ENCODE results near the gene INO80.
"Not testable (repeated sequence)": the region's sequence is repeated elsewhere in the genome, so short reads cannot be mapped to it uniquely, and the experiment has no call there.

INO80 gene

DNA sequence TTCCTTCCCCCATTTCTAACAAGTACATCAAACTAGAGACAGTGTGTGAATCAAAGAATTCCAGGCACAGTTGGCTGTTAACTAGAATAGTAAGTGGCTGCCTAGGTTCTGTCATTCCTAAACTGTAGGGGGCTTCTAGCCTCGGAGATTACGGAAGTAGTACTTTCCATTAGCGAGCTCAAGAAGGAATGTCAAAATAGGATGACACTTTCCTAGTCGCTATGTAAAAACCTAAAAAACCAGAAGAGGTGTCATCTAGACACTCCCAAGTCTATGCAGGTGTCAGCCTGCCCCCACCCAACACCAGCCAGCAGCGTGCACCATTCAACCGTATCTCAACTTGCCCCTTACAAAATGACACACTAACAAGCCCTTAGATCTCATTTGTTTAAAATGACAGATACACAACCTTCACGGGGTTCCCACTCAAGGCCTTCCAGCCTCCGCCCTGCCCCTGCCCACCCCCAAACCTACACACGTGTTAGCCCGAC is 874 bp downstream of the INO80 start:
- Histone ChIP-seq H3K4me1 (ENCODE audit: control insufficient read depth, low read depth, low read length) (peaks cover 11% of the 10 kb centered on the region), H3K27me3 (ENCODE audit: control insufficient read depth, insufficient read depth, low read length) (no peaks in the 10 kb centered on the region), H3K27ac (ENCODE audit: low read length) (peak overlapping the region; percentile 98), H3K9me3 (ENCODE audit: control insufficient read depth, low read depth, low read length) (no peaks in the 10 kb centered on the region), H3K4me3 (ENCODE audit: low read length) (peak overlapping the region; percentile 98), H3K36me3 (ENCODE audit: control insufficient read depth, low read depth, low read length) (peaks cover 6% of the 10 kb centered on the region), H3K9ac (ENCODE audit: low read length) (peak overlapping the region; percentile 98)

DNA sequence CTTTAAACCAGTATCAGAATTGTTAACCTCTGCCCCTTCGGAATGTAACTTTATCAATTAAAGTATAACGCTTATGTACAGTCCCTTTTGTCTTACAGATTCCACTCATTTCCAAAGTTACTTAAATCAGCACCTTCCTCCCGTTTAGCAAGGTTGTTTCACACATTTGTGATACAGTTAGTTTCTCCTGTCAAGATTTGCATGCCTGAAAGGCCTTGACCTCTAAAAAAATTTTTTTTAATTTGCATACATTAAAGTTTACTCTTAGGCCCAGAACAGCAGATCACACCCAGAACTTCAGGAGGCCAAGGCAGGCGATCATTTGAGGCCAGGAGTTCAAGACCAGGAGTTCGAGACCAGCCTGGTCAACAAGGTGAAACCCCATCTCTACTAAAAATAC is 9.1 kb downstream of the INO80 start:
- Histone ChIP-seq H3K4me1 (ENCODE audit: control insufficient read depth, low read depth, low read length) (no peaks in the 10 kb centered on the region), H3K4me3 (ENCODE audit: low read length) (no peak overlapping the region), H3K9me3 (ENCODE audit: control insufficient read depth, low read depth, low read length) (no peaks in the 10 kb centered on the region), H3K27ac (ENCODE audit: low read length) (no peak overlapping the region), H3K36me3 (ENCODE audit: control insufficient read depth, low read depth, low read length) (no peaks in the 10 kb centered on the region), H3K9ac (ENCODE audit: low read length) (no peak overlapping the region), H3K27me3 (ENCODE audit: control insufficient read depth, insufficient read depth, low read length) (no peaks in the 10 kb centered on the region)

DNA sequence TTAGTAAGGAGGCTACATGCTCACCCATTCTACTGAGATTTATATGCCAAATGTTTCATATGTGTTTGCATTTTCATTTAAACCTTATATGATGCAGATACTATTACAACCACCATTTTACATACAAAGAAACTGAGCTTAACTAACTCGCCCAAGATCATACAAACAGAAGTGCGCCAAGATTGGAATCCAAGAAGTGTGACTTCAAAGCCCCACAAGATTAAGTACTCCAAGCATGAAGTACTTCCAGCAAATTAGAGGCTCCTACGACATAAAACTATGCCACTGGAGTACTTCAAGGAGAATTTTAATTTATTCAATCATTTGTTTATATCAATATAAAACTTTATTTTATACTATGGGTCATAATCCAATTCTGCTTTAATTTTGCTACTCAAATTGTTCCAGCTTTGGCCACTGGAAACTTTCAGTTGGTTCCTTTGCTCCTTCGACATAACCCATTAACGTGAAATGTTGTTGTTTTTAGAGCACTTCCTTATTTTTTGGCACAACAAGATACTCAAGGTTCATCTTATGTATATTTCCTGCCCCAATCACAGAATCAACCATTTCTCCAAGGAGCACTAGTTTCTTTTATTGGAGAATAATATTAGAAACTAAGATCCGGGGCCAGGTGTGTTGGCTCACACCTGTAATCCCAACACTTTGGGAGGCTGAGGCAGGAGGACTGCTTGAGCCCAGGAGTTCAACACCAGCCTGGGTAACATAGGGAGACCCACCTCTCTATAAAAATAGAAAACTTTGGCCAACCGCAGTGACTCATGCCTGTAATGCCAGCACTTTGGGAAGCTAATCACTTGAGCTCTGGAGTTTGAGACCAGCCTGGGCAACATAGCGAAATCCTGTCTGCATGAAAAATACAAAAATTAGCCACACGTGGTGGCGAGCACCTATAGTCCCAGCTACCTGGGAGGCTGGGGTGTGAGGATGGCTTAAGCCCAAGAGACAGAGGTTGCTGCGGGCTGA is 10.4 kb downstream of the INO80 start:
- Histone ChIP-seq H3K36me3 (ENCODE audit: control insufficient read depth, low read depth, low read length) (no peaks in the 10 kb centered on the region), H3K9ac (ENCODE audit: low read length) (no peak overlapping the region), H3K9me3 (ENCODE audit: control insufficient read depth, low read depth, low read length) (no peaks in the 10 kb centered on the region), H3K27ac (ENCODE audit: low read length) (no peak overlapping the region), H3K4me3 (ENCODE audit: low read length) (no peak overlapping the region), H3K27me3 (ENCODE audit: control insufficient read depth, insufficient read depth, low read length) (no peaks in the 10 kb centered on the region), H3K4me1 (ENCODE audit: control insufficient read depth, low read depth, low read length) (peaks cover 3% of the 10 kb centered on the region)

DNA sequence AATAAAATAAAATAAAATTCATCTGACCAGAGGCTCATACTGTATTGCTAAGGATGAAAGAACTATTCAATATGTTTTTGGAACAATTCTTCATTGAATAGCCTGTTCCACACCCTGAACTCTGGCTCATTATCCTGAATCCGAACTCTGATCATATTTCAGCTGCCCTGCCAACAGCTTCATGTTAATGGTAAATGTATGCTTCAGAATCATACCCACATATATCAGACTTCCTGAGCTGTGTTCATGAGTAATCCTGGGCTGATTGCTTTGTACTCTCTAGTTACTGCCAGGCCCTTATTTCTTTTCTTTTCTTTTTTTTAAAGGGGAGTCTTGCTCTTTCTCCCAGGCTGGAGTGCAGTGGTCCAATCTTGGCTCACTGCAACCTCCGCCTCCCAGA is 11.8 kb downstream of the INO80 start:
- Histone ChIP-seq H3K27me3 (ENCODE audit: control insufficient read depth, insufficient read depth, low read length) (no peaks in the 10 kb centered on the region), H3K36me3 (ENCODE audit: control insufficient read depth, low read depth, low read length) (no peaks in the 10 kb centered on the region), H3K9ac (ENCODE audit: low read length) (no peak overlapping the region), H3K4me3 (ENCODE audit: low read length) (no peak overlapping the region), H3K9me3 (ENCODE audit: control insufficient read depth, low read depth, low read length) (no peaks in the 10 kb centered on the region), H3K27ac (ENCODE audit: low read length) (no peak overlapping the region), H3K4me1 (ENCODE audit: control insufficient read depth, low read depth, low read length) (peaks cover 3% of the 10 kb centered on the region)

DNA sequence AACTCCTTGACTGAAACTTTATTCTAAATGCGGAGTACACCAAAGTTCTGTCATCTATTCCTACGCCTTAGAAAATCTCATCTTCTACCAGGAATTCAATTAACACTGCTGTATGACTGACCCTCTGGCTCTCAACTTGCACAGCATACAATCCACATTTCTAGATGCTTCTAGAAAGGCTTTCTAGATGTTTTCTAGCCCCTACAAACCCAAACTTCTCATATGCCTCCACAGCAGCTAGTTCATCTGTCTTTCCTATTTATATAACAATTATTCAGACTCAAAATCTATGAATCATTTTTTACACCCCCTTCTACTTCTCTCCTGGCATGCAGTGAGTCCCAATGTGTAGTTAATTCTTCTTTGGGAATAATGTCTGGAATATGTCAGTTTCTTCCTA is 13.2 kb downstream of the INO80 start:
- Histone ChIP-seq H3K27me3 (ENCODE audit: control insufficient read depth, insufficient read depth, low read length) (no peaks in the 10 kb centered on the region), H3K4me1 (ENCODE audit: control insufficient read depth, low read depth, low read length) (peaks cover 3% of the 10 kb centered on the region), H3K27ac (ENCODE audit: low read length) (no peak overlapping the region)

DNA sequence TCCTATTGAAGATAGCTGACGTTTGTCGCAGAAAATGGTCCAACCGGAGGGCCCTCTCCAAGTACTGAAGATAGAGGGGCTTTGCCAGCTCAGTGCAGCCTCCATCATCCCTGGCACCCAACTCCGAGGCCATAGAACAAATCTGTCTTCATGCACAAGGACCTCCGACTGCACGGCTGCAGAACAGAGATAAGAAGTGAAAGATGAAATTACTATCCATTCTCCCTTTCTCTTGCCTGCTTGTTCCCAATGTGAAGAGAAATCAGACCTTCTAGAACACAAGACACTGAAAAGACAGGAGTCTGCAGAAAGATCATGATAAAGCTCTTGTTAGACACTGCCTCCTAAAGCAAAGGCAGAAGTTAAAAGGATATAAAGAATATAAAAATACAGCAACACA is 19.9 kb downstream of the INO80 start:
- no peak overlapping the region for H3K4me3 ChIP-seq (ENCODE audit: low read length)
- no peaks in the 10 kb centered on the region for H3K9me3 ChIP-seq (ENCODE audit: control insufficient read depth, low read depth, low read length)
- H3K27me3 ChIP-seq (ENCODE audit: control insufficient read depth, insufficient read depth, low read length): no peaks in the 10 kb centered on the region
- H3K27ac ChIP-seq (ENCODE audit: low read length): no peak overlapping the region
- peaks cover 1% of the 10 kb centered on the region for H3K4me1 ChIP-seq (ENCODE audit: control insufficient read depth, low read depth, low read length)
- H3K36me3 ChIP-seq (ENCODE audit: control insufficient read depth, low read depth, low read length): peaks cover 38% of the 10 kb centered on the region
- H3K9ac ChIP-seq (ENCODE audit: low read length): no peak overlapping the region

More for the DNA sequence above, 13.2 kb downstream of the INO80 start:
- no peak overlapping the region for H3K4me3 ChIP-seq (ENCODE audit: low read length)
- no peaks in the 10 kb centered on the region for H3K36me3 ChIP-seq (ENCODE audit: control insufficient read depth, low read depth, low read length)
- no peak overlapping the region for H3K9ac ChIP-seq (ENCODE audit: low read length)
- H3K9me3 ChIP-seq (ENCODE audit: control insufficient read depth, low read depth, low read length): no peaks in the 10 kb centered on the region

DNA sequence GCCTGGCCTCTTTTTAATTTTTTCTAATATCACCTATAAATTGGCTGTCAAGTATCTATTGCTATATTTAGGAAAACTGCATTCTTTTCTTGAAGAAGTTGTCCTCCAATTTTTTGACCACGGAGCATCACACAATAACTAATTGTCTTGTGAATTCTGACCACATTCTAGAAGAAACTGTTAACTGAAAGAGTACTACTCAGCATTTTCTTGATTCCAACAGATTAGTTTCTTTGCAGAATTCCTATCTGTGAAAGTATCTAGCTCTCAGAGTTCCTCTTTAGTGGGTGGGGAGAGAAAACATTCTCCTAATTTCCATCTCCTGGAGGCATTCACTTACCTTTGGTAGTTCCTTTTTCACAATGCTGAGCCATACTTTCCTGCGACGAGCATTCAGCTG is 31.1 kb downstream of the INO80 start:
- H3K27ac ChIP-seq (ENCODE audit: low read length): no peak overlapping the region
- H3K4me3 ChIP-seq (ENCODE audit: low read length): no peak overlapping the region
- peaks cover 88% of the 10 kb centered on the region for H3K36me3 ChIP-seq (ENCODE audit: control insufficient read depth, low read depth, low read length)
- no peaks in the 10 kb centered on the region for H3K9me3 ChIP-seq (ENCODE audit: control insufficient read depth, low read depth, low read length)
- no peak overlapping the region for H3K9ac ChIP-seq (ENCODE audit: low read length)
- H3K27me3 ChIP-seq (ENCODE audit: control insufficient read depth, insufficient read depth, low read length): no peaks in the 10 kb centered on the region
- no peaks in the 10 kb centered on the region for H3K4me1 ChIP-seq (ENCODE audit: control insufficient read depth, low read depth, low read length)

DNA sequence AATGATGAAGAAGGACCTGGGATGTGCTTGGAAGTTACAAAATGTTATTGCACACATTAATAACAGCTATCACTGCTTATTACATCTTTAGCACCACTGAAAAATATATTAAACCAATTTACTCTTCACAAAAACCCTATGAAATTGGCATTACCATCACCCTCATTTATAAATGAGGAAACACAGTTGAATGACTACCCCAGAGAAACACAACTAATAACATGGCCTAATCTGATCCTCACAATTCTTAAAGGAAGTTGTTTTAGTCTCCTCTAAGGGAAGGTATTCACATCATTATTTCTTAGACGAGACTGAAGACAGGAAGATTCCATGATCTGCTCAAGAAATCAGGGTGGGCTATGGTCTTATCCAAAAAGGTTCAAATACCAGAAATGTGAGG is 35.9 kb downstream of the INO80 start:
- no peaks in the 10 kb centered on the region for H3K4me1 ChIP-seq (ENCODE audit: control insufficient read depth, low read depth, low read length)
- H3K27ac ChIP-seq (ENCODE audit: low read length): no peak overlapping the region
- no peak overlapping the region for H3K4me3 ChIP-seq (ENCODE audit: low read length)
- peaks cover 81% of the 10 kb centered on the region for H3K36me3 ChIP-seq (ENCODE audit: control insufficient read depth, low read depth, low read length)
- H3K27me3 ChIP-seq (ENCODE audit: control insufficient read depth, insufficient read depth, low read length): no peaks in the 10 kb centered on the region
- H3K9ac ChIP-seq (ENCODE audit: low read length): no peak overlapping the region
- no peaks in the 10 kb centered on the region for H3K9me3 ChIP-seq (ENCODE audit: control insufficient read depth, low read depth, low read length)

DNA sequence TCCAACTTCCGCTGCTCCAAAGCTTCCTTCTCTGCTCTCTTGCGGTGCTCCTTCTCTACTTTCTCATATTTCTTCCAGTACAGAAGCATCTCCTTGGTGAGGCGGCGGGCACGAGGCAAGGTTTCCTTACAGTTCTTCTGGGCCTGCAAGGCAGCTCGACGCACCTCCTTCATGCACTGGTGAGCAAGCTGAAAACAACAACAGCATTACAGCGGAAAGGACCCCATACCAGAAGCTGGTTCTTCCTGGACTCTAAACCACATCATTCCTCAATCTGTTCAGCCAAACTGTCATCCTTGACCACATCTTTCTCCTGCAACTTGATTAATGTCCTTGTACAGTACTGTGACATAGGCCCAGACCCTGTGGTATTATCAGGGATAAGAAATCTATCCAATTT is 36.4 kb downstream of the INO80 start:
- H3K36me3 ChIP-seq (ENCODE audit: control insufficient read depth, low read depth, low read length): peaks cover 78% of the 10 kb centered on the region
- no peak overlapping the region for H3K9ac ChIP-seq (ENCODE audit: low read length)
- H3K4me3 ChIP-seq (ENCODE audit: low read length): no peak overlapping the region
- no peak overlapping the region for H3K27ac ChIP-seq (ENCODE audit: low read length)
- H3K4me1 ChIP-seq (ENCODE audit: control insufficient read depth, low read depth, low read length): no peaks in the 10 kb centered on the region
- no peaks in the 10 kb centered on the region for H3K9me3 ChIP-seq (ENCODE audit: control insufficient read depth, low read depth, low read length)
- H3K27me3 ChIP-seq (ENCODE audit: control insufficient read depth, insufficient read depth, low read length): no peaks in the 10 kb centered on the region

DNA sequence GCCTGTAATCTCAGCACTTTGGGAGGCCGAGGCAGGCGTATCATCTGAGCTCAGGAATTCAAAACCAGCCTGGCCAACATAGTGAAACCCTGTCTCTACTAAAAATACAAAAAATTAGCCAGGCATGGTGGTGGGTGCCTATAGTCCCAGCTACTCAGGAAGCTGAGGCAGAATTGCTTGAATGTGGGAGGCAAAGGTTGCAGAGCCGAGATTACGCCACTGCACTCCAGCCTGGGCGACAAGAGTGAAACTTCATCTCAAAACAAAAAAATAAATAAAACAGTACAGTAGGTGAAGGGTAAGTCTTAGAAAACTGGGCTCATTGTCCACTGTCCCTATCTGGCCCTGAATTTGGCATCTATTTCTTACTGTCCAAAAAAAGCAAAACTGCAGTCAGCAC is 37.2 kb downstream of the INO80 start:
- peaks cover 82% of the 10 kb centered on the region for H3K36me3 ChIP-seq (ENCODE audit: control insufficient read depth, low read depth, low read length)
- not testable (repeated sequence) for H3K9me3 ChIP-seq (ENCODE audit: control insufficient read depth, low read depth, low read length); H3K27me3 ChIP-seq (ENCODE audit: control insufficient read depth, insufficient read depth, low read length); H3K4me1 ChIP-seq (ENCODE audit: control insufficient read depth, low read depth, low read length); H3K4me3 ChIP-seq (ENCODE audit: low read length); H3K9ac ChIP-seq (ENCODE audit: low read length); H3K27ac ChIP-seq (ENCODE audit: low read length)

DNA sequence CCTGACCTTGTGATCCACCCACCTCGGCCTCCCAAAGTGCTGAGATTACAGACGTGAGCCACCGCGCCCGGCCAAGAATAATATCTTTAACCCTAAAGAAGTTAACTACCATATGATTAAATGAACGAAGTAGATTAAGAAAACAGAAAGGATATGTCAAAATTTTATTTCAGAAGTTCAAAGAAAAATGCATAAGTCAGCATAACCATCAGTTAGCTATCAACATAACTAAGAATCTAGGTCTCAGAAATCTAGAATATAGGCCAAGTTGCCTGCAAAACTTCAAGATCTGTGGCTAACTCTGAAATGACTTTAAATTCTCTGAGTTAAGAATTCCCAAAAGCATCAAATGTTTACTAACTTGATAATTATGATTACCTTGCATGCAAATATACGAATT is 38.0 kb downstream of the INO80 start:
- H3K4me3 ChIP-seq (ENCODE audit: low read length): no peak overlapping the region
- peaks cover 82% of the 10 kb centered on the region for H3K36me3 ChIP-seq (ENCODE audit: control insufficient read depth, low read depth, low read length)
- H3K9ac ChIP-seq (ENCODE audit: low read length): no peak overlapping the region
- no peaks in the 10 kb centered on the region for H3K4me1 ChIP-seq (ENCODE audit: control insufficient read depth, low read depth, low read length)
- no peaks in the 10 kb centered on the region for H3K27me3 ChIP-seq (ENCODE audit: control insufficient read depth, insufficient read depth, low read length)
- H3K27ac ChIP-seq (ENCODE audit: low read length): no peak overlapping the region
- H3K9me3 ChIP-seq (ENCODE audit: control insufficient read depth, low read depth, low read length): no peaks in the 10 kb centered on the region

DNA sequence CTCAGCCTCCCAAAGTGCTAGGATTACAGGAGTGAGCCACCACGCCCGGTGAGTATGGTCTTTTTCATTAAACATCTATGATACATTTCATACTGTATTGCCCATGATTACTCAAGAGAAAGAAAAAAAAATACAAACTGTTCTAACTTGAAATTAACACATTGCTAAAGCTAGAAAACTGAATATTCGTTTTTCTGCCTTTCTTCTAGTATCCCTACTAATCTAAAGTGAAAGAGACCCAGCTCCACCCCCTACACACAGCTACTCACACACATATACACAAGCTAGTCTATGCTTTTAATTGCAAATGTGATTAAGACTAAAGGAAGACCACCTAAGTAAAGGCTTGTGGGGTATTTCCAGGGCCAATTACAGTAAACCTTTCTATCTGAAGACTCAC is 43.1 kb downstream of the INO80 start:
- no peaks in the 10 kb centered on the region for H3K4me1 ChIP-seq (ENCODE audit: control insufficient read depth, low read depth, low read length)
- peaks cover 71% of the 10 kb centered on the region for H3K36me3 ChIP-seq (ENCODE audit: control insufficient read depth, low read depth, low read length)
- no peaks in the 10 kb centered on the region for H3K27me3 ChIP-seq (ENCODE audit: control insufficient read depth, insufficient read depth, low read length)
- H3K27ac ChIP-seq (ENCODE audit: low read length): no peak overlapping the region
- no peak overlapping the region for H3K9ac ChIP-seq (ENCODE audit: low read length)
- H3K9me3 ChIP-seq (ENCODE audit: control insufficient read depth, low read depth, low read length): no peaks in the 10 kb centered on the region
- H3K4me3 ChIP-seq (ENCODE audit: low read length): no peak overlapping the region
